GM23338 (cell line): ENCODE results near the gene CITED1. TPM values are rescaled to one million over a fixed set of nuclear protein-coding genes. Genes with fewer than 3 reads are reported as not detected.
A peak's percentile ranks its signal among the peaks of the same experiment; 100 is the strongest.

ENCODE experiments used
- ATAC-seq: fragments of 200-7000 bp; cut with Tn5 transposase; 3 replicates; pipeline ENCODE4 v1.9.1; 2020
- DNase-seq: peaks from one replicate; pipeline ENCODE4 v3.0.0-alpha.2; 2015; ENCODE audit warnings: low spot score
- H2AFZ ChIP-seq: fragments of 200-600 bp; sonication (generic); 2 replicates; pipeline ENCODE4 v1.8.0; 2016; ENCODE audit warnings: antibody characterized with exemption, mild to moderate bottlenecking, moderate library complexity
- H3F3A ChIP-seq: fragments of 200-600 bp; sonication (generic); replicated peaks from 2 replicates; pipeline ENCODE4 v1.8.0; 2017; ENCODE audit warnings: antibody characterized with exemption, mixed run types, low read depth
- H3K27ac ChIP-seq: fragments of 200-600 bp; sonication (generic); 2 replicates; pipeline ENCODE4 v1.6.1; 2016; ENCODE audit warnings: low read depth
- H3K27me3 ChIP-seq: fragments of 200-600 bp; sonication (generic); 2 replicates; pipeline ENCODE4 v1.8.0; 2016; ENCODE audit warnings: mild to moderate bottlenecking, mixed run types, moderate library complexity; ENCODE audit not compliant: insufficient read depth
- H3K36me3 ChIP-seq: fragments of 200-600 bp; sonication (generic); 2 replicates; pipeline ENCODE4 v1.8.0; 2016; ENCODE audit warnings: mild to moderate bottlenecking; ENCODE audit not compliant: insufficient read depth
- H3K4me1 ChIP-seq: fragments of 200-600 bp; sonication (generic); 2 replicates; pipeline ENCODE4 v1.8.0; 2016; ENCODE audit warnings: mild to moderate bottlenecking, moderate library complexity; ENCODE audit not compliant: insufficient read depth
- H3K4me2 ChIP-seq: fragments of 200-600 bp; sonication (generic); 2 replicates; pipeline ENCODE4 v1.7.1; 2017; ENCODE audit warnings: mixed run types
- H3K4me3 ChIP-seq: fragments of 200-600 bp; sonication (generic); 2 replicates; pipeline ENCODE4 v1.6.1; 2016; ENCODE audit warnings: mixed run types
- H3K79me2 ChIP-seq: fragments of 200-600 bp; sonication (generic); replicated peaks from 2 replicates; pipeline ENCODE4 v1.8.0; 2017; ENCODE audit warnings: mild to moderate bottlenecking; ENCODE audit not compliant: insufficient read depth
- H3K9me2 ChIP-seq: fragments of 200-600 bp; sonication (generic); 2 replicates; pipeline ENCODE4 v1.8.0; 2017; ENCODE audit not compliant: insufficient read depth
- H4K20me1 ChIP-seq: fragments of 200-600 bp; sonication (generic); replicated peaks from 2 replicates; pipeline ENCODE4 v1.8.0; 2017; ENCODE audit warnings: mild to moderate bottlenecking; ENCODE audit not compliant: insufficient read depth
- H3K27ac Mint-ChIP-seq: 2 replicates; pipeline ENCODE4 v1.8.0; 2020; ENCODE audit warnings: inconsistent platforms, mild to moderate bottlenecking, moderate library complexity, mixed read lengths
- H3K27me3 Mint-ChIP-seq: 3 replicates; pipeline ENCODE4 v1.8.0; 2022; ENCODE audit warnings: low read depth, mild to moderate bottlenecking, moderate library complexity, mixed read lengths, inconsistent platforms; ENCODE audit not compliant: insufficient read depth, poor library complexity
- H3K36me3 Mint-ChIP-seq: 3 replicates; pipeline ENCODE4 v1.8.0; 2021; ENCODE audit warnings: low read depth, mild to moderate bottlenecking, inconsistent platforms, moderate library complexity, mixed read lengths
- H3K4me1 Mint-ChIP-seq: 3 replicates; pipeline ENCODE4 v1.8.0; 2020; ENCODE audit warnings: mild to moderate bottlenecking, inconsistent platforms, mixed read lengths
- H3K4me3 Mint-ChIP-seq: 3 replicates; pipeline ENCODE4 v1.8.0; 2021; ENCODE audit warnings: moderate library complexity, mild to moderate bottlenecking, inconsistent platforms, mixed read lengths
- H3K9me3 Mint-ChIP-seq: 3 replicates; pipeline ENCODE4 v1.8.0; 2020; ENCODE audit warnings: moderate library complexity, mild to moderate bottlenecking, inconsistent platforms, mixed read lengths
- EZH2 ChIP-seq: fragments of 200-600 bp; sonication (generic); IDR thresholded peaks from one replicate; pipeline ENCODE4 v1.8.0; 2017; ENCODE audit warnings: antibody characterized with exemption, mild to moderate bottlenecking, low read depth; ENCODE audit not compliant: unreplicated experiment
- EZH2phosphoT487 ChIP-seq: fragments of 200-600 bp; sonication (generic); IDR thresholded peaks from one replicate; pipeline ENCODE4 v1.8.1; 2018; ENCODE audit warnings: antibody characterized with exemption; ENCODE audit not compliant: unreplicated experiment
- JUNB ChIP-seq: IDR thresholded peaks from one replicate; pipeline ENCODE4 v1.6.1; 2016; ENCODE audit warnings: antibody characterized with exemption; ENCODE audit not compliant: unreplicated experiment
- POLR2AphosphoS5 ChIP-seq: IDR thresholded peaks from 2 replicates; pipeline ENCODE4 v1.6.1; 2016; ENCODE audit warnings: antibody characterized with exemption, low read depth
- STAT1 ChIP-seq: IDR thresholded peaks from one replicate; pipeline ENCODE4 v1.6.1; 2016; ENCODE audit warnings: antibody characterized with exemption; ENCODE audit not compliant: unreplicated experiment
- ZNF331 ChIP-seq: fragments of 250-450 bp; sonication (Bioruptor Pico); IDR thresholded peaks from 2 replicates; pipeline ENCODE4 v1.5.0; 2020; ENCODE audit warnings: low read depth, mild to moderate bottlenecking, moderate library complexity
- polyA plus RNA-seq: library from polyadenylated mRNA; unstranded; fragments of >200 nt; fragmentation: Nextera tagmentation; extraction: Ambion mirVana; gene quantifications from 2 replicates; pipeline ENCODE4 v1.2.1, GENCODE V29; 2016
- total RNA-seq: library from RNA; depleted of rRNA; stranded (reverse); fragments of >200 nt; shearing (Covaris generic); gene quantifications from 2 replicates; pipeline ENCODE4 v1.2.3, GENCODE V29; 2014
- TF ChIP-seq, protein P1 (sequence below): fragments of 250-450 bp; sonication (Bioruptor Pico); IDR thresholded peaks from 2 replicates; pipeline ENCODE4 v1.5.0; 2020; ENCODE audit warnings: mild to moderate bottlenecking, moderate library complexity

The CITED1 gene
- total and polyA plus RNA-seq, 2 experiments from 2014 or later: 0.45 to 1.1 TPM

DNA sequence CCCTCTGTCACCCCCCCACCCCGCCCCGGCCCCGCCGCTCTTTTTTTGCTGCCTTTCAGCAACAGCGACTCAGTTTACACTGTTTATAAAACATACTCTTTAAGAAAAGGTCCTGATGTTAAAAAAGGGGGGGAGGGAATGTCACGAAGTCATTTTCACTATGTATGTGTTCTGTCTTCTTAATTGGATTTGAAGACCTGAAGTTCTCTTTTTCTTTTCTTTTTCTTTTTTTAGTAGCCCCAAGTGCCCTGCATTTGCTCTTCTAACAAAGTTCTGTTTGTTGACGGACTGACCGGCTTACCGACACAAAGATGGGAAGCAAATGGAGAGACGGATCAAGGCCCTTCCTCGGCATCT, 2.5 kb upstream of the CITED1 start (continued):
- TF ChIP-seq, protein P1, sequence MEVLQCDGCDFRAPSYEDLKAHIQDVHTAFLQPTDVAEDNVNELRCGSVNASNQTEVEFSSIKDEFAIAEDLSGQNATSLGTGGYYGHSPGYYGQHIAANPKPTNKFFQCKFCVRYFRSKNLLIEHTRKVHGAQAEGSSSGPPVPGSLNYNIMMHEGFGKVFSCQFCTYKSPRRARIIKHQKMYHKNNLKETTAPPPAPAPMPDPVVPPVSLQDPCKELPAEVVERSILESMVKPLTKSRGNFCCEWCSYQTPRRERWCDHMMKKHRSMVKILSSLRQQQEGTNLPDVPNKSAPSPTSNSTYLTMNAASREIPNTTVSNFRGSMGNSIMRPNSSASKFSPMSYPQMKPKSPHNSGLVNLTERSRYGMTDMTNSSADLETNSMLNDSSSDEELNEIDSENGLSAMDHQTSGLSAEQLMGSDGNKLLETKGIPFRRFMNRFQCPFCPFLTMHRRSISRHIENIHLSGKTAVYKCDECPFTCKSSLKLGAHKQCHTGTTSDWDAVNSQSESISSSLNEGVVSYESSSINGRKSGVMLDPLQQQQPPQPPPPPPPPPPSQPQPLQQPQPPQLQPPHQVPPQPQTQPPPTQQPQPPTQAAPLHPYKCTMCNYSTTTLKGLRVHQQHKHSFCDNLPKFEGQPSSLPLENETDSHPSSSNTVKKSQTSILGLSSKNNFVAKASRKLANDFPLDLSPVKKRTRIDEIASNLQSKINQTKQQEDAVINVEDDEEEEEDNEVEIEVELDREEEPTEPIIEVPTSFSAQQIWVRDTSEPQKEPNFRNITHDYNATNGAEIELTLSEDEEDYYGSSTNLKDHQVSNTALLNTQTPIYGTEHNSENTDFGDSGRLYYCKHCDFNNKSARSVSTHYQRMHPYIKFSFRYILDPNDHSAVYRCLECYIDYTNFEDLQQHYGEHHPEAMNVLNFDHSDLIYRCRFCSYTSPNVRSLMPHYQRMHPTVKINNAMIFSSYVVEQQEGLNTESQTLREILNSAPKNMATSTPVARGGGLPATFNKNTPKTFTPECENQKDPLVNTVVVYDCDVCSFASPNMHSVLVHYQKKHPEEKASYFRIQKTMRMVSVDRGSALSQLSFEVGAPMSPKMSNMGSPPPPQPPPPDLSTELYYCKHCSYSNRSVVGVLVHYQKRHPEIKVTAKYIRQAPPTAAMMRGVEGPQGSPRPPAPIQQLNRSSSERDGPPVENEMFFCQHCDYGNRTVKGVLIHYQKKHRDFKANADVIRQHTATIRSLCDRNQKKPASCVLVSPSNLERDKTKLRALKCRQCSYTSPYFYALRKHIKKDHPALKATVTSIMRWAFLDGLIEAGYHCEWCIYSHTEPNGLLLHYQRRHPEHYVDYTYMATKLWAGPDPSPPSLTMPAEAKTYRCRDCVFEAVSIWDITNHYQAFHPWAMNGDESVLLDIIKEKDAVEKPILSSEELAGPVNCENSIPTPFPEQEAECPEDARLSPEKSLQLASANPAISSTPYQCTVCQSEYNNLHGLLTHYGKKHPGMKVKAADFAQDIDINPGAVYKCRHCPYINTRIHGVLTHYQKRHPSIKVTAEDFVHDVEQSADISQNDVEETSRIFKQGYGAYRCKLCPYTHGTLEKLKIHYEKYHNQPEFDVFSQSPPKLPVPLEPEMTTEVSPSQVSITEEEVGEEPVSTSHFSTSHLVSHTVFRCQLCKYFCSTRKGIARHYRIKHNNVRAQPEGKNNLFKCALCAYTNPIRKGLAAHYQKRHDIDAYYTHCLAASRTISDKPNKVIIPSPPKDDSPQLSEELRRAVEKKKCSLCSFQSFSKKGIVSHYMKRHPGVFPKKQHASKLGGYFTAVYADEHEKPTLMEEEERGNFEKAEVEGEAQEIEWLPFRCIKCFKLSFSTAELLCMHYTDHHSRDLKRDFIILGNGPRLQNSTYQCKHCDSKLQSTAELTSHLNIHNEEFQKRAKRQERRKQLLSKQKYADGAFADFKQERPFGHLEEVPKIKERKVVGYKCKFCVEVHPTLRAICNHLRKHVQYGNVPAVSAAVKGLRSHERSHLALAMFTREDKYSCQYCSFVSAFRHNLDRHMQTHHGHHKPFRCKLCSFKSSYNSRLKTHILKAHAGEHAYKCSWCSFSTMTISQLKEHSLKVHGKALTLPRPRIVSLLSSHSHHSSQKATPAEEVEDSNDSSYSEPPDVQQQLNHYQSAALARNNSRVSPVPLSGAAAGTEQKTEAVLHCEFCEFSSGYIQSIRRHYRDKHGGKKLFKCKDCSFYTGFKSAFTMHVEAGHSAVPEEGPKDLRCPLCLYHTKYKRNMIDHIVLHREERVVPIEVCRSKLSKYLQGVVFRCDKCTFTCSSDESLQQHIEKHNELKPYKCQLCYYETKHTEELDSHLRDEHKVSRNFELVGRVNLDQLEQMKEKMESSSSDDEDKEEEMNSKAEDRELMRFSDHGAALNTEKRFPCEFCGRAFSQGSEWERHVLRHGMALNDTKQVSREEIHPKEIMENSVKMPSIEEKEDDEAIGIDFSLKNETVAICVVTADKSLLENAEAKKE: no peak
- TF ChIP-seq STAT1: no peak
- TF ChIP-seq JUNB: no peak

DNA sequence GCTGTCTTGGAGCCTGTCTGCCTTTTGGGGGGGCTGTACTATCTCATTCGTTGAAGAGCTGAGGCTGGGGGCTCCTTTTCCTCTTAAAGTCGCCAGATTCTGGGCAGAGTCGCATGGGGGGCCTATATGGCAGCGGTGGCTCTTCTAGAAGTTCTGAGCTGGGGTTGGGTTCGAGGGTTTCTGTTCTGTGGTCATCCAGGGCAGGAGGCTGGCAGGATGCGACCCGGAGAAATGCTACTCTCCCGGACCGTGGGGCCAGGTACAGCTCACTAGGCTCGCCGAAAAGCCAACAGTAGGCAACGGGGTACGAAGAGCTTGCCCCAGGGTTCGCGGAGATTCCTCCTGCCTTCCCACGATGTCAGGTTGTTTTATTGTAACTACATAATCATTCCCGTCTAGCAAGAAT, 1.9 kb upstream of the CITED1 start:
- Histone ChIP-seq H3K27me3 (peaks cover 83% of the 10 kb centered on the region), H3K4me1 (0 out of 2 replicates have a peak, but pooled peaks cover 5% of the 10 kb centered on the region), H3K36me3 (no peaks in the 10 kb centered on the region), H3K79me2 (no peaks in the 10 kb centered on the region), H3K4me2 (peak overlapping the region; percentile 80), H3K27ac (no peak overlapping the region), H3K9me2 (no peaks in the 10 kb centered on the region), H3F3A (peaks cover 3% of the 10 kb centered on the region; the same call in 1 of the 2 replicates), H3K4me3 (peak overlapping the region; percentile 58), H4K20me1 (no peaks in the 10 kb centered on the region), H2AFZ (no peak overlapping the region)
- H3K27me3 Mint-ChIP-seq: peaks cover 67% of the 10 kb centered on the region
- H3K9me3 Mint-ChIP-seq: 0 out of 3 replicates have a peak, but pooled peaks cover 4% of the 10 kb centered on the region
- H3K36me3 Mint-ChIP-seq: no peaks in the 10 kb centered on the region
- peaks cover 12% of the 10 kb centered on the region; the same call in 2 of the 3 replicates for H3K4me1 Mint-ChIP-seq
- H3K4me3 Mint-ChIP-seq: peak overlapping the region; percentile 76
- DNase-seq: peak; percentile 17
- no peak overlapping the region for H3K27ac Mint-ChIP-seq
- TF ChIP-seq POLR2AphosphoS5 (no peak), ZNF331 (CRISPR knock-in tag) (no peak), STAT1 (no peak), EZH2 (peak; percentile 81), EZH2phosphoT487 (no peak)
- ATAC-seq: no peak; the same call in 2 of the 3 replicates
